Neural cell (in vitro differentiated cells): Measurements from ENCODE around the gene LIMD2. TPM values are rescaled to one million over a fixed set of nuclear protein-coding genes. Genes with fewer than 3 reads are reported as not detected.
"Not testable (repeated sequence)": the region's sequence is repeated elsewhere in the genome, so short reads cannot be mapped to it uniquely, and the experiment has no call there.

Experiments used
- H2AFZ ChIP-seq: fragments of 200-600, 300-800 bp; sonication (generic), shearing (Covaris generic); 2 replicates; pipeline ENCODE4 v1.6.0; 2014; ENCODE audit warnings: low read depth, mild to moderate bottlenecking, antibody characterized with exemption, low read length, moderate library complexity
- H3F3A ChIP-seq: fragments of 200-600 bp; shearing (Covaris generic); 2 replicates; pipeline ENCODE4 v1.6.1; 2016; ENCODE audit warnings: mild to moderate bottlenecking, moderate library complexity, mixed read lengths, antibody characterized with exemption, low read length; ENCODE audit not compliant: insufficient read depth, poor library complexity, severe bottlenecking
- H3K27ac ChIP-seq: fragments of 200-600, 300-800 bp; sonication (generic), shearing (Covaris generic); 2 replicates; pipeline ENCODE4 v1.5.1; 2014; ENCODE audit warnings: mild to moderate bottlenecking, low read length, moderate library complexity
- H3K27me3 ChIP-seq: fragments of 300-800, 200-600 bp; sonication (generic), shearing (Covaris generic); 2 replicates; pipeline ENCODE4 v1.6.0; 2014; ENCODE audit warnings: mild to moderate bottlenecking, low read depth, low read length, moderate library complexity; ENCODE audit not compliant: insufficient read depth
- H3K36me3 ChIP-seq: fragments of 300-800, 200-600 bp; sonication (generic), shearing (Covaris generic); 2 replicates; pipeline ENCODE4 v1.5.1; 2014; ENCODE audit warnings: mild to moderate bottlenecking, antibody characterized with exemption, low read length, moderate library complexity; ENCODE audit not compliant: insufficient read depth
- H3K4me2 ChIP-seq: fragments of 300-800, 200-600 bp; sonication (generic), shearing (Covaris generic); 2 replicates; pipeline ENCODE4 v1.6.0; 2014; ENCODE audit warnings: mild to moderate bottlenecking, low read length
- H3K4me3 ChIP-seq: fragments of 300-800, 200-600 bp; sonication (generic), shearing (Covaris generic); 2 replicates; pipeline ENCODE4 v1.5.1; 2014; ENCODE audit warnings: mild to moderate bottlenecking, low read length, moderate library complexity
- H3K79me2 ChIP-seq: fragments of 200-600 bp; shearing (Covaris generic); replicated peaks from 2 replicates; pipeline ENCODE4 v1.6.0; 2014; ENCODE audit warnings: mild to moderate bottlenecking, low read length, moderate library complexity; ENCODE audit not compliant: insufficient read depth
- H3K9ac ChIP-seq: fragments of 300-800, 200-600 bp; sonication (generic), shearing (Covaris generic); 2 replicates; pipeline ENCODE4 v1.6.1; 2016; ENCODE audit warnings: mild to moderate bottlenecking, low read length, mixed read lengths
- H3K9me2 ChIP-seq: fragments of 200-600 bp; shearing (Covaris generic); 2 replicates; pipeline ENCODE4 v1.6.1; 2016; ENCODE audit warnings: mild to moderate bottlenecking, low read length, mixed read lengths; ENCODE audit not compliant: insufficient read depth
- H3K9me3 ChIP-seq: fragments of 200-600, 300-800 bp; sonication (generic), shearing (Covaris generic); 2 replicates; pipeline ENCODE4 v1.6.1; 2016; ENCODE audit warnings: mild to moderate bottlenecking, mixed run types, low read length, moderate library complexity, mixed read lengths
- H4K20me1 ChIP-seq: fragments of 200-600 bp; shearing (Covaris generic); 2 replicates; pipeline ENCODE4 v1.6.1; 2016; ENCODE audit warnings: mild to moderate bottlenecking, mixed run types; ENCODE audit not compliant: insufficient read depth
- CTCF ChIP-seq: fragments of 450-650 bp; IDR thresholded peaks from 2 replicates; pipeline ENCODE4 v1.5.1; 2014; ENCODE audit warnings: antibody characterized with exemption, mild to moderate bottlenecking, moderate library complexity; ENCODE audit not compliant: poor library complexity, severe bottlenecking
- EZH2 ChIP-seq: fragments of 200-600, 300-800 bp; shearing (Covaris generic), sonication (generic); IDR thresholded peaks from 2 replicates; pipeline ENCODE4 v1.6.1; 2014; ENCODE audit warnings: antibody characterized with exemption, low read length, borderline replicate concordance, mild to moderate bottlenecking; ENCODE audit not compliant: insufficient read depth, poor library complexity, severe bottlenecking
- MXI1 ChIP-seq: fragments of 450-650 bp; conservative IDR thresholded peaks from 2 replicates; pipeline ENCODE4 v1.6.1; 2014; ENCODE audit warnings: antibody characterized with exemption, mild to moderate bottlenecking; ENCODE audit not compliant: poor library complexity, severe bottlenecking
- POLR2AphosphoS5 ChIP-seq: IDR thresholded peaks from 2 replicates; pipeline ENCODE4 v1.6.1; 2012
- RAD21 ChIP-seq: fragments of 450-650 bp; conservative IDR thresholded peaks from 2 replicates; pipeline ENCODE4 v1.6.1; 2014; ENCODE audit warnings: antibody characterized with exemption, mild to moderate bottlenecking, moderate library complexity
- REST ChIP-seq: IDR thresholded peaks from 2 replicates; pipeline ENCODE4 v1.6.1; 2012; ENCODE audit warnings: borderline replicate concordance
- SMC3 ChIP-seq: fragments of 450-650 bp; conservative IDR thresholded peaks from 2 replicates; pipeline ENCODE4 v1.6.1; 2014; ENCODE audit warnings: antibody characterized with exemption, mild to moderate bottlenecking, moderate library complexity; ENCODE audit not compliant: poor library complexity
- TAF1 ChIP-seq: IDR thresholded peaks from 2 replicates; pipeline ENCODE4 v1.6.1; 2012; ENCODE audit warnings: low read depth
- polyA plus RNA-seq: library from polyadenylated mRNA; depleted of rRNA; stranded (reverse); fragments of >200 nt; gene quantifications from 2 replicates; pipeline ENCODE4 v1.2.3, GENCODE V29; 2014

The LIMD2 gene
- polyA plus RNA-seq, 1 donor from 2014 or later: 132 TPM

- H2AFZ ChIP-seq: no peak overlapping the region
- no peak for TF ChIP-seq MXI1
- no peak for TF ChIP-seq EZH2
- no peak for TF ChIP-seq REST
- TF ChIP-seq POLR2AphosphoS5: no peak
- no peak for TF ChIP-seq RAD21
- no peaks in the 10 kb centered on the region for H3K27me3 ChIP-seq
- H4K20me1 ChIP-seq: no peaks in the 10 kb centered on the region
- no peaks in the 10 kb centered on the region for H3K9me2 ChIP-seq
- H3K4me3 ChIP-seq: no peak overlapping the region
- H3K79me2 ChIP-seq: peaks cover 9% of the 10 kb centered on the region
- no peak overlapping the region for H3K27ac ChIP-seq
- no peak overlapping the region for H3K9ac ChIP-seq
- H3K36me3 ChIP-seq: no peaks in the 10 kb centered on the region
- no peaks in the 10 kb centered on the region for H3K9me3 ChIP-seq
- H3F3A ChIP-seq: no peaks in the 10 kb centered on the region
- H3K4me2 ChIP-seq: no peak overlapping the region
Measured at GRCh38 chr17:63735691-63736090, 35.8 kb upstream of the LIMD2 start.

- TF ChIP-seq POLR2AphosphoS5 (no peak), RAD21 (no peak), EZH2 (no peak), CTCF (no peak), SMC3 (no peak), REST (no peak), TAF1 (no peak)
- no peaks in the 10 kb centered on the region for H3K36me3 ChIP-seq
- no peaks in the 10 kb centered on the region for H4K20me1 ChIP-seq
- no peaks in the 10 kb centered on the region for H3K27me3 ChIP-seq
- no peaks in the 10 kb centered on the region for H3K9me3 ChIP-seq
- H3K79me2 ChIP-seq: no peaks in the 10 kb centered on the region
- H3K9ac ChIP-seq: no peak overlapping the region
- H3F3A ChIP-seq: no peaks in the 10 kb centered on the region
- H3K4me3 ChIP-seq: no peak overlapping the region
- no peak overlapping the region for H2AFZ ChIP-seq
- H3K9me2 ChIP-seq: no peaks in the 10 kb centered on the region
- H3K27ac ChIP-seq: no peak overlapping the region
- no peak overlapping the region for H3K4me2 ChIP-seq
Measured at GRCh38 chr17:63722403-63722802, 22.5 kb upstream of the LIMD2 start.

GRCh38 chr17:63720194-63720593 is 20.3 kb upstream of the LIMD2 start:
- H3K79me2 ChIP-seq, H3K4me2 ChIP-seq, H4K20me1 ChIP-seq, H3K4me3 ChIP-seq, H3K9me2 ChIP-seq, H2AFZ ChIP-seq, H3K9ac ChIP-seq, H3K27me3 ChIP-seq, H3K9me3 ChIP-seq, H3K36me3 ChIP-seq, H3F3A ChIP-seq, H3K27ac ChIP-seq: not testable (repeated sequence)
